ENCODE data around the gene MAD1L1.

DNA sequence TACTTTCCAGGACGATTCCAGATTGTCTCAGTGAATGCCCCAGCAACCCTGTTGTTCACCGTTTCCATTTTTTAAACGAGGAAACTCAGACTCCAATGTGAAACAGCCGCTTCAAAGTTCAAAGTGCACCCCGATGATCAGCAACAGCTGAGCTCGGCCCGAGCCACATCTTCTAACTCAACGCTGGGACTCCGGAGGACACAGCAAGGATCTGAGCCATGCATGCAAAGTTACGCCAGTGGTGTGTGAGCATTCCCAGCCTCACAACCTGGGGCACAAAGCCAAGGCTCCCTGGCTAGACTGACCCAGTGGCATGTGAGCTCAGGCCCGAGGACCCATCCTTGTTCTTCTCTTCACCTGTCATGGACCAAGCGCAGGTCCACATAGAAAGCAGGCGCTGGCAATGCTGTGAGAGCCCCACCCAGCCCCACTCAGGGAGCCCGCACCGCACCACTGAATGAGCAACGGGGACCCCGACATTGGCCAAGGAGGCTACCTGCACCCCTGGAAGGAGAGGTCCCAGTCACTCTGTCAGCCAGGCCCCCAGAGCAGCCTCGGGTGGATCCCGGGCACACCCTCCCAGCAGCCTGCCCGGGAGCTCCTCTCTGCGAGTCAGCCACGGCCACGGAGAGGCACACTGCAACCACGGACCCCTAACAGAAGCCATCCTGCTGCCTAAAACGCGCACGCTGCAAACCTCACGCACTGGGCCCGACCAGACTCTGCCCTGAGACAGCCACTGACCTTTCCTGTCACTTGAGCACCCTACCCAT, 82.9 kb downstream of the MAD1L1 start:
- no peak for TF ChIP-seq POLR2AphosphoS5 (IDR thresholded peaks at IDR 0.05; ENCODE audit: low read depth, low read length)
- TF ChIP-seq POLR2A (IDR thresholded peaks at IDR 0.05; ENCODE audit: low read depth, low read length), result no peak
- TF ChIP-seq TAF1 (IDR thresholded peaks at IDR 0.05; ENCODE audit: borderline replicate concordance, low read depth, low read length), result no peak
